Measurements from ENCODE around the gene AGK.

Gene AGK

DNA sequence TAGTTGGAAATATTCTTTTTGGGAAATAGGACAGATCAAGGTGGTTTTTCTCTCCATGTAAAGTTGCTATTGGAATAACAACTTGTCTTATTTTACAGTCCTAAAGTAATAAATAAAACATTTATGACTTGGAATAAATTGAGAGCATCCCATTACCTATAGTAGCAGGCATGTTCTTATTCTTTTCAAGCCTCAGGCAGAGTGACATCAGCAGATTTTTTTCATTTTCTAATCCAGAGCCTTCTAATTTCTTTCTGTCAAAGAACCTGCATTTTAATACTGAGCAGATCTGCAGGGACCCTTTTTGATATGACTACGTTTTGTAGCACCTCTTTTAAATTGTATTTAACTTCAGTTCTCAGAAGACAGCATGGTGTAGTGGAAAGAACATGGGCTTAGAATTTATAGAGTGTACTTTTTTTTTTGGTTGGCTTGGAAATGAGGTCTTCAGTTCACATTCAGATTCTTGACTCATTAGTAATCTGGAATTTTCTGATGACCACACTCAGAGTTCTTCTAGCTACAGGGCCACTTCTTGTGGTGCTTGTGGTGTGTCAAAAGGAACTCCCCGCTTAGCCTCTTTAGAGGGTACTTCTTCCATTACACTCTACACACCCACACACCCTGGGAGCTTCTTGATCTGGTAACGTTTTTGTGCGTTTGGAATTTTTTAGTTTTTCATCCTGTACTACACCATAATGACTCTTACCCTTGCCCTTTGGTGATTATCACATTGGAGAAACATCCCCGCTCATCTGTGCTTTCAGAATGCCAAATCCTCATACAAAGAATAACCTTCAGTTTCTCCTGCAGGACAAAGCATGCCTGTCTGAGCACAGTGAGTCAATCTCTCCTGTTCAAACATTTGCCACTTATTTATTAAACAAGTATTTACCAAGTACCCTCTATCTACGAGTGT is 34.6 kb downstream of the AGK start:
- DNase-seq (ENCODE audit: low read depth in 3 of 3, low spot score in 1 of 3): no peak

DNA sequence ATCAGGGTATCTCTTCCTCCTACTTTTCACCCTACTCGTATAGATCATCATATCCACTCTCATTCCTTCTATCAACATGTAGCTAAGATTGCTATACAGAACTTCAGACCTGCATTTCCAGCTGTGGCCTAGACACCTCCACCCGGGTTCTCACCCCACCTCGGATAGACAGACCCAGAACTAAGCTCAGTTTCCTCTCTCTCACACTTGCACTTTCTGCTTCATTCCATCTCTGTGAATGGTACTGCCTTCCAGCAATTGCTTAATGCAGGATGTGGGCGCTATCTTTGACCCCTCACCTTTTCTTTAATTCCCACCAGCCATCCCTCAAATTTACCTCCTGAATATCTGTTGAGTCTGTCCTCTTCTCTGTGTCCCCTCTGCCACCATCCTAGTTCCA is 35.7 kb downstream of the AGK start:
- DNase-seq (ENCODE audit: low read depth in 3 of 3, low spot score in 1 of 3): no peak

DNA sequence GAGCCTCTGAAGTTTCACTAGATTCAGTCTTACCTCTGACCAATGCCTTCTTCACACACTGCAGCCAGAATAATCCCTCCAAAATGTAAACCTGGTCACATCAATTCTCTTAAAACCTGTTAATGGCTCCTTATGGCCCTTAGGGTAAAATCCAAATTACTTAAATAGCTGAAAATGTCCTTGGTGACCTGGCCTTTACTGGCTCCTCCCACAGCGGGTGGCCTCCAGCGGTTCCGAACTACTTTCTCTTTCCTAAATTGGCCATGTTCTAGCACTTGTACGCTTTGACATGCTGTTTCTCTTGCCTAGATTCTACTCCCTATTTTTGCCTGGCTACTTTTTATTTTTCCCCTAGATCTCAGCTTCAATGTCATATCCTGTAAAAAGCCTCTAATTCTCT is 36.1 kb downstream of the AGK start:
- DNase-seq (ENCODE audit: low read depth in 3 of 3, low spot score in 1 of 3): no peak

DNA sequence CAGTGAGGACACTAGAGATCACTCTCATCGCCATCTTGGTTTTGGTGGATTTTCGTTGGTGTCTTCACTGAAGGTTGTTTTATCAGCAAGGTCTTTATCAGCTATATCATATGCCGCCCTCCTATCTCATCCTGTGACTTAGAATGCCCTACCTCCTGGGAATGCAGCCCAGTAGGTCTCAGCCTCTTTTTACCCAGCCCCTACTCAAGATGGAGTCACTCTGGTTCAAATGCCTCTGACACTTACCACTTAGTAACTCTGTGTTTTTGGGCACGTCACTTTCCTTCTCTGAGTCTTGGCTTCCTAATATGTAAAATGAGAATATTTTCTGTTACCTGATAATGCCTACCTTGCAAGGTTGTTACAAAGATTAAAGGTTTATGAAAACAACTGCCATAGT is 37.7 kb downstream of the AGK start:
- DNase-seq (ENCODE audit: low read depth in 3 of 3, low spot score in 1 of 3): no peak

DNA sequence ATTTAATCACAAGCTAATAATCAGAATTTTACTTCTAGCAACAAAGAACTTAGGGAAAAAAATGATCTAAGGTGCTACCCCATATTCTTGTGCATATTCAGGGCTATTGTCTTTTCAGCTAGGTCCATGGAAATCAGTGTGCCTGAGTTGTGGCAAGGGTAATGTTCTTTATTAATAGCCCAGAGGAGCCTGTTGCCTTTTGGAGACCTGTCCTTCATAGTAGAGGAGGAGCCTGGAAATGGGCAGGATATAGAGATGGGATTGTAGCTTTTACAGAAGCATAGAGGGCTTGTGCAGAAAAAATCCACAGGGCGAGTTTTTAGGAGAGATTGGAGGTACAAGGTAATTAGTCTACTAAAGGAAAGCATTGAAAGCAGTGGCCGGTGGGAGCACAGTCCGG is 38.9 kb downstream of the AGK start:
- no peak for DNase-seq (ENCODE audit: low read depth in 3 of 3, low spot score in 1 of 3)

DNA sequence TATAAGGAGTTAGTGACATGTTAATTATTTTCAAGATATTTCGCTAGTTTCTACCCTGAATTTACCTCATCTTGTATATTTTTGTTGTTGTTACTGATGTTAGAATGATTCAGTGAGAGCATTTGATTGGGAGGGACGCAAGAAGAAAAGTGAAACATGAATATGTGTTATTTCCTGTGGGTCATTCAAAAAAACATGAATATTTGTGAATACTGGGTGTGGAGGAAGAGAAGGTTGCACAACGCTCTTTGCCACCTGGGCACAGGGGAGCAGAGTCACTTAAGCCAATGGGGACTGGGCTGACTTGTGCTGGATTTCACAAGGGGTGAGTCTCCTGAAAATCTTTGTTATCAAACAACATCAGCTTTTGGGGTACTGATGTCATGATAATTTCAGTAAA is 39.5 kb downstream of the AGK start:
- no peak for DNase-seq (ENCODE audit: low read depth in 3 of 3, low spot score in 1 of 3)

DNA sequence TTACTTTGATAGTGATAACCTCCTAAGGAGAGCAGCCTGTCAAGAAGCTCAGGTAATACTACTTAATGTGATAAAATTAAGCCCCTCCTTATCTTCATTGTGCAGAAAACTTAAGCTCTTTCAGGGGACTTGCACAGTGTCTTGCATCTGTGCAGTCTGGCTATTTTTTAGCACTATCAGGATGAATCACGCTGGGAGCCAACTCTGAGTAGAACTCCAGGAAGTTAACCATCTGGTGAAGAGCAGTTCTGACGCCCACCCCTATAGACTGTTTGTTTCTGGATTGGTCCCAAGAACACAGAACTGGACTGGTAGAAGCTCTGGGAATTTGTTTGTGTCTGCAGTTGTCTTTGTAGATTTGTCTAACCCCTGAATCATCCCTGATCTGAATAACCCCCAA is 41.9 kb downstream of the AGK start:
- no peak for DNase-seq (ENCODE audit: low read depth in 3 of 3, low spot score in 1 of 3)

DNA sequence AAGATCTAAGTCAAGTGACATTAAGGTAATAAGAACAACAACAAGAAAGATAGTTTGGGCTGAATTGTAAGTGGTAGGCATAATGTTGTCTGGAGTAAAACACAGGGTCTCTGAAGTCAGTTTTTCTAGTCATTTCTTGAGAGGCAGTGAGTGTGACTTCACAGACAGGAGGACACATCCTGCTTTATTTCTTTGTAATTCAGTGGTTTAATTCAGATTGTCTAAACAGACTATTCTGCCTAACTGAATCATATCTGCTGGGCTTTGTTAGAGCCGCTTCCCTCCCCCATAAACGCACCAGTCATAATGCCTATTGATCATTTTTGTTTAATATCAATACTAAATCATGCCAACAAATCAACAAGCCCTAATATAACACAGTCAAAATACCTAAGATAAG is 46.8 kb downstream of the AGK start:
- no peak for DNase-seq (ENCODE audit: low read depth in 3 of 3, low spot score in 1 of 3)

DNA sequence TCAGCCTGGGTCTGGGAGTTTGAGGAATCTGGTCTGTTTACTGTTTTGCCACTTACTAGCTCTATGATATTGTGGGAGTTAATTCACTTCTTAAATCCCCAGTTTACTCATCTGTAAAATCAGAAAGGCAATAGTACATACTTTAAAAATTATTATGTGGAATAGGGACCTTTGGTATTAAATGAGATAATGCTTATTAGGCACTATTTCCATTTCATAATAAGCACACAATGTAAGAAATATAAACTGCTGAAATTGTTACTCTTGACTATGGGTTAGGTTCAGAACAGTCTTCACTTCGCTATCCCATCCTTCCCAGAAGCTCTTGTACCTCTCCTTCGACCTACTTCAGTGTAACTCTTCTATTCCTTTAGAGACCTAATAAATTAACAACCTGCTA is 47.2 kb downstream of the AGK start:
- DNase-seq (ENCODE audit: low read depth in 3 of 3, low spot score in 1 of 3): no peak

DNA sequence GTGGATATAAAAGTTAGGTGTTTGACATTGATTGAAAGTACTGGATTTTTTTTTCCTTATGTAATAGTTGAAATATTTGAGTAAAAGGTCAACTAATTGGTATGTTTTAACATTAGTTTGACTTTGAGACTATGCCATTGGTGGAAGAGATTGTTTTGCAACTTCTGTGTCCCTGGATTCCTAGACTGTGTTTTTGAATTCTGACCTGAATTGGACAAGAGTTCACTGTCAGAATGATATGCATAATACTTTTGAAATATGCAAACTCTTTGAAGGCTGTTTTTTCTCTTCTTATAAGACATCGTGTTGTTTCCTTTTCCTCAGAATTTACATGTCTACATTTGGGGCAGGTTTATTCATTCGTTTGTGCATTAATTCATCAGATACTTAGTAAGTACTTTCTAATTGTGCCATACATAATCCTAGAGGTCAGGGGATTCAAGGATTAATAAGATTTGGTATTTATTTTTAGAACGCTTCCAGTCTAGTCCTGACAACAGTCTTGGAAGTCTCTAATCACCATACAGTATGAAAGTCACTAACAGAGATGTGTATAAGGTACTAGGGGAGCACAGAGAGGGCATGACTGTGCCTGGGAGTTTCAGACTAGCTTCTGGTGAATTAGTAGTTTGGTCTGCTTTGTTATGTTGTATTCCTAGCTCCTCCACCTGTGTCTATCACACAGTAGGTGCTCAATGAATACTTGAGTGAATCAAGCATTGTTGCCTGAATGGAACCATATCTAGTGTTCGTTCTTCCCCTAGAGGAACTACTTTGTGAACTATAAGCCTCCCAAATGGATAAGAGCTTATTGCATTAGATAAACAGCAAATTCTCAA is 49.2 kb downstream of the AGK start:
- no peak for DNase-seq (ENCODE audit: low read depth in 3 of 3, low spot score in 1 of 3)

DNA sequence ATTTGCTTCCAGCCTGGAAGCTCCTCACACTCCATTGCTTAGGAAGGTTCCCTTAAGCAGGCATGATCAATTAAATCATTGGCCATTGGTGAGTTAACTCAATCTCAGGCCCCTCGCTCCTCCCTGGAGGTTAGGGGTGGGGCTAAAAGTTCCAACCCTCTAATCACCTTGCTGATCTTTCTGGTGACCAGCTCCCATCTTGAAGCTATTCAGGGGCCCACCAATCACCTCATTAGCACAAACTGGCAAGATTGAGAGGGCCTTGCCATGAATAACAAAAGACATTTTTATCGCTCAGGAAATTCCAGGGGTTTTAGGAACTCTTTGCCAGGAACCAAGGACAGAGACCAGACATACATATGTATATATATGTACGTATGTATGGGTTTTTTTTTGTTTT is 58.4 kb downstream of the AGK start:
- DNase-seq (ENCODE audit: low read depth in 3 of 3, low spot score in 1 of 3): no peak

DNA sequence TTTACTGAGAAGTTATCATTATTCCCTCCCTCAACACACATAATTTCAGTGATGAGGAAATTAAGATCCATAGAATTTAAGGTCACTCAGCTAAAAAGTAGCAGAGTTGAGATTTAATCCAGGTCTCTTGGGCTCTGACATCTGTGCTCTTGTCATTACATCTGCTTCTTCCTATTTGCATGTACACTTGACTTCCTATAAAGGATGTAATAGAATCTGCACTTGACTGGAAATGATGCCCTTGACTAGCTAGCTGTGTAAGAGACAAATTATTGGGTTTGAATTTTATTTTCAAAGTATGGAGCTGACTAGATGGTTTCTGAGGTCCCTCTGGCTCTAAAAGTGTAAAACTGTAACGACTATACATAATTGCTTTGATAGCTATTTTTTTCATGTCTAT is 59.5 kb downstream of the AGK start:
- no peak for DNase-seq (ENCODE audit: low read depth in 3 of 3, low spot score in 1 of 3)

DNA sequence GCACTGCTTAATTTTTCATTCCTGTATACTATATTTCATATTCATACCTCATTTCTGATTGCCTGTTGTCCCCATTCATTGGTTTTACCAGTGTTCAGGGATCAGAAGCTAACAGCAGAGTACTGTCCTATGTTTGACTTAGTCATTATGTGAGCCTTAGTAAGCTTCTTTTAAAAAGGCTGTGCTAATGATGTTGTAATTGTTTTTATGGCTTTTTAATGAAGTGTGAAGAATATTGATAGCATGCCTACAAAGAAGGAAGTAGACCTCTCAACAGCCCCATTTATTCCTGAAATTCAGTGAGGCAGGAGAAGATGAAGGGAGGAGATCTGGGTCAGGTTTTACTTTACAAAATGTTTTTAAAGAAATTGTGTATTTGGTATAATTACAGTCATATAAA is 61.7 kb downstream of the AGK start:
- no peak for DNase-seq (ENCODE audit: low read depth in 3 of 3, low spot score in 1 of 3)

DNA sequence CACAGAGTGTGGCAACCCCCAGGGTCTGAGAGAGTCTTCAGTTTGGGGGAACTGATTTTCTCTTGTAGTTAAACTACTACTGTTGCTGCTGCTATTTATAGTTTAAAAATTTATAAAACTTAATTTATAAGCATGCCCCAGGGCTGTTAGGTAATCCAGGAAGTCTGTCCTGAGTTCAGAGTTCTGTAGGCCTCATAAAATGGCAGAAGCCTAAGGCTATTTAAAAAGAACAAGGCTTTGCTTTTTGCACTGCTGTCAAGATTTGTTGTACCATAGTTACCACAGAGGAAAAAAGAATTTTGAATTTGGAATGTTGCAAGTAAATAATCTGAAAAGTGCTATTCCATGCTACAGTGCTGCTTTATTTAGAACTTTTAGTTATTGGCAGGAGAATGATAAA is 66.1 kb downstream of the AGK start:
- DNase-seq (ENCODE audit: low read depth in 3 of 3, low spot score in 1 of 3): no peak

DNA sequence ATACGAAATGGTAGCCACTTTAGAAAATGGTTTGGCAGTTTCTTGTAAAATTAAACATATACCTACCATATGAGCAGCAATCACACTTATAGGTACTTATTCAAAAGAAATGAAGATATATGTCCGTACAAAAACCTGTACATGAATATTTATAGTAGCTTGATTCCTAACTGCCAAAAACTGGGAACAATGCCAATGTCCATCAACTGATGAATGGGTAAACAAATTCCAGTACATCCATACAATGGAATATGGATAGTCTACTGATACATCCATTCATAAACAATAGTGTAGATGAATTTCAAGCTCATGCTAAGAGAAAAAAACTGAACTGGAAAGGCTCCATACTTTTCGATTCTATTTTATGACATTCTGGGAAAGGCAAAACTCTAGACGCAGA is 68.5 kb downstream of the AGK start:
- no peak for DNase-seq (ENCODE audit: low read depth in 3 of 3, low spot score in 1 of 3)

DNA sequence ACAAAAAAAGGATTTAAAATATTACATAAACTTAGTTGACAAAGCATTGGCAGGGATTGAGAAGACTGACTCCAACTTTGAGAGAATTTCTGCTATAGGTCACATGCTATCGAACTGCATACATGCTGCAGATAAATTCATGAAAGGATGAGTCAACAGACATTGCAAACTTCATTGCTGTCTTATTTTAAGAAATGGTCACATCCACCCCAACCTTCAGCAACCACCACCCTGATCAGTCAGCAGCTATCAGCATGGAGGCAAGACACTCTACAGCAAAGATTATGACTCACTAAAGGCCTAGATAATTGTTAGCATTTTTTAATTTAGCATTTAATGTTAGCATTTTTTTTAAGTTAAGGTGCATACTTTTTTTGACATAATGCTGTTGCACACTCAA is 73.6 kb downstream of the AGK start:
- no peak for DNase-seq (ENCODE audit: low read depth in 3 of 3, low spot score in 1 of 3)

DNA sequence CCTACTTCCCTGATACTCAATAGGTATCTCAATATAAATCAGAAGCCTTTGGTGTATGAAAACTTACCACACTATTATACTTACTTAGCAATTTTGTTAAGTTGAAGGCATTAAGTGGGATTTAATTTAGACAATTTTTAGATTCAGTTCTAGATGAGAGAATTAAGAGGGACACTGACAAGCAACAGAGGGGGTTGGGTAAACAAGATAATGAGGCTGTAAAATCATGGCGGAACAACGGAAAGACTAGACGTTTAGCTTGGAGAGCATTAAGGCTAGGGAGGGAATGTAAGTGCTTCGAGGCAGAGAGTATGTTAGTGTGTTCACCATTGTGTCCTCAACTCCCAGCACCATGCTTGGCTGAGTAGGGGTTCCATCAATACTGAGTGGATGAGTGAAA is 79.4 kb downstream of the AGK start:
- DNase-seq (ENCODE audit: low read depth in 3 of 3, low spot score in 1 of 3): no peak

DNA sequence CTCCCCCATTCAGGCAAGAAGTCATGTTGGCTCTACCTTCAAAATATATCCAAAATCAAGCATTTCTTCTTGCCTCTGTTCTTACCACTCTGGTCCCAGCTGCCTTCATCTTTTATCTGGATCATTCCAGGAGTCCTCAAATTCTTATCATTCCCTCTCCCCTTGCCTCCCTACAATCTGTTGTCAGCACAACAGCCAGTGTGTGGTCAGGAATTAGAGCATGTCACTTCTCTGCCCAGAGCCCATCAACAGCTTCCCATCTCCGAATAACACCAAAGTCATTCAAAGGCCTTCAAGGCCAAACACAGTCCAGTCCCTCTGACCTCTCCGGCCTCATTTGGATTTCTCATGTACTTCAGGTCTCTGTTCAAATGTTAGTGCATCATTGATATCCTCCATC is 80.3 kb downstream of the AGK start:
- no peak for DNase-seq (ENCODE audit: low read depth in 3 of 3, low spot score in 1 of 3)

DNA sequence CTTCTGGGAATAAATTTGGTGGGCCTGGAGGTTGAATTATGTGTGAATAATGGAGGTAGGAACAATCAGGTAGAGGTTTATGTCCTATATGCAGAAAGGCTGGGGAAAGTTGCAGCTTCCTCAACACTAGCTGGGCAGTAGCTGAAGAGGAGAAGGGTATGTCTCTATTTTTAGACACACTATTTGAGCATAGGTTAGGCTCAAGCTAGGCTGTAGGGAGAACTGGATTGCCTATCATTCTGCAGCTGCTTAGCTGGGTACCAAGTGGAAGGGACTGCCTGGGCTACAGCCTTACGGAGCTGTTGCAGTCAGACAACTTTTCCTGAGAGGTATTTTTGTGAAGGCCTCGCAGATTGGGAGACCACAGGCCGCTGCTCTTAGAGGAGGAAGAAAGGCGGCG is 82.9 kb downstream of the AGK start:
- DNase-seq (ENCODE audit: low read depth in 3 of 3, low spot score in 1 of 3): no peak

DNA sequence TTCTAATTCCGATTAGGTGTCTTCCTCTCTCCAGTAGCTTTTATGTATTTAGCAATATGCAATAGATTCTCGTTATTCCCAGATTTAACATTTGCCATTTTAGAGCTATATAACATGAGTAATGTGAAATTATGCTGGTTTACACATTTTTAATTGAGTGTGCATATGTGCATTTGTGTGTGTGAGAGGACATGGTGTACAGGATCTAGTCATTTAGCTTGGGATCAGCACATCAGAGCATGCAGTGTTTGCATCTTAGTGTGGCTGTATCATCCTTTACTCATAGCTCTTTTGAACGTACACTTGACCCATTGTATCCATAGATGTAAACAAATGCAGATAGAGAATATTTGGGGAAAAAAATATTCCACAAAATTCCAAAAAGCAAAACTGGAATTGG is 84.8 kb downstream of the AGK start:
- DNase-seq (ENCODE audit: low read depth in 3 of 3, low spot score in 1 of 3): no peak

DNA sequence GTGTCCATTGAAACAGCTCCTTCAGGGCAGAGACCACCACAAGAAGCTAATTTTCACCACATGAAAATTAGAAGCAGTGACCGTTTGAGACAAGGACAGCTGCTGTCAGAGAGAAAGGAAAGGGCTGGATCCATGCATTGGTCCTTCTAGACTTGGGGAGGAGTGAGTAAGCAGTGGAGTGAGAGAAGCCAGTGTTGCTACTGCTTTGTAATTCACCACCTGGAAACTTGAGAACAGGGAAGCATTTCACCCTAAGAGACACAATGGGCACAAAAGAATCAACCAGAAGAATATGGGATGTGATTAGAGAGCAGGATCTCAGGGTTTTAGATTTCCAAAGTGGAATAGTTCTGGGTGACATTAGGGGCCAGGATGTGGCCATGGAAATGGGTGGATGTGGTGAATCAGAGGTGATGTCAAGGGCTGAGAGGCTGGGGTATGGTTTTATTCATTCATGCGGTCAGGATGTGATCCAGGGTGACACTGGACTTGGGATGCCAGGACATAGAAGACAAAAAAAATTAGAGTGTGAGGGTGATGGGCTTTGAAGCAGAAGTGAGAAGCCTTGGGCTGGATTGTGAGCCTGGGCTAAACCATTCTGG is 89.1 kb downstream of the AGK start:
- no peak for DNase-seq (ENCODE audit: low read depth in 3 of 3, low spot score in 1 of 3)

DNA sequence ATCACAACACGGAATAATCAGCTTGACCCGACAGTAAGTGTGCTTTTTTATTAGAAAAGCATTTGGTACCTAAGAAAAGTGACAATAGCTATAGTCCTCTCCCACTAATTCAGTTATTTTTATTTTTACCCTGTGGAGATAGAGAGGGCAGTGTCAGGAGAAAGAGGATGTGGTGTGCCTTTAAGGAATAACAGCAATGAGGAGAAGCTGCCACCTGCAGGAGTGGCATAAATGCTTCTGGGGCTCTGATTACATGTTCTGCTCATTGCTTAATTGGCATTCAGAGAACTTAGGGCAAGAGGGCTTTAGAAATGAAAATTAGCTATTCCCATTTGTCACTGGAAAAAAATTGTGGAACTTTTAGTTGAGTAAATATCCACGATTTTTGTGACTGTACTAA is 90.7 kb downstream of the AGK start:
- no peak for DNase-seq (ENCODE audit: low read depth in 3 of 3, low spot score in 1 of 3)

Data from stimulated activated CD4-positive, alpha-beta T cell treated with anti-CD3 and anti-CD28 coated beads, TNF-alpha, amount 100 ng/mL, for 1 hour (primary cell).